Osteoblast (primary cell): Measurements from ENCODE around the gene PLXNC1. TPM values are rescaled to one million over a fixed set of nuclear protein-coding genes. Genes with fewer than 3 reads are reported as not detected.

ENCODE experiments used
- DNase-seq: peaks from one replicate; pipeline ENCODE4 v3.0.0; 2011; ENCODE audit warnings: low spot score, mixed read lengths; ENCODE audit not compliant: insufficient read length; ENCODE audit errors: missing footprints
- H2AFZ ChIP-seq: 2 replicates; pipeline ENCODE4 v1.6.0; 2011; ENCODE audit warnings: mild to moderate bottlenecking, low read length
- H3K27ac ChIP-seq: 2 replicates; pipeline ENCODE4 v1.5.1; 2011; ENCODE audit warnings: mild to moderate bottlenecking, low read depth, low read length, moderate library complexity
- H3K27me3 ChIP-seq: 2 replicates; pipeline ENCODE4 v1.6.0; 2012; ENCODE audit warnings: mild to moderate bottlenecking, control low read depth, inconsistent platforms, low read length, moderate library complexity; ENCODE audit not compliant: insufficient read depth
- H3K36me3 ChIP-seq: 2 replicates; pipeline ENCODE4 v1.5.1; 2011; ENCODE audit warnings: mild to moderate bottlenecking, low read length, control low read depth, moderate library complexity; ENCODE audit not compliant: insufficient read depth
- H3K4me1 ChIP-seq: 2 replicates; pipeline ENCODE4 v1.5.1; 2011; ENCODE audit warnings: mild to moderate bottlenecking, low read length, control low read depth, moderate library complexity; ENCODE audit not compliant: insufficient read depth
- H3K4me2 ChIP-seq: 2 replicates; pipeline ENCODE4 v1.6.0; 2011; ENCODE audit warnings: mild to moderate bottlenecking, low read length; ENCODE audit not compliant: insufficient read depth
- H3K4me3 ChIP-seq: fragments of 200-600 bp; sonication (generic); 3 replicates; pipeline ENCODE4 v1.5.1; 2012; ENCODE audit warnings: mild to moderate bottlenecking, low read length, inconsistent platforms; ENCODE audit not compliant: insufficient read depth
- H3K79me2 ChIP-seq: 2 replicates; pipeline ENCODE4 v1.6.0; 2012; ENCODE audit warnings: mild to moderate bottlenecking, low read length, control low read depth, inconsistent platforms; ENCODE audit not compliant: insufficient read depth
- H3K9me3 ChIP-seq: 2 replicates; pipeline ENCODE4 v1.5.1; 2011; ENCODE audit warnings: low read depth, low read length, control low read depth
- H4K20me1 ChIP-seq: 2 replicates; pipeline ENCODE4 v1.6.0; 2012; ENCODE audit warnings: mild to moderate bottlenecking, low read length, control low read depth; ENCODE audit not compliant: insufficient read depth
- total RNA-seq: library from RNA; depleted of rRNA; stranded (reverse); fragments of >200 nt; gene quantifications from 2 replicates; pipeline ENCODE4 v1.2.3, GENCODE V29; 2012
- TF ChIP-seq, protein P1 (sequence below): IDR thresholded peaks from 2 replicates; pipeline ENCODE4 v1.5.1; 2011; ENCODE audit warnings: mild to moderate bottlenecking, low read depth, low read length, moderate library complexity; ENCODE audit errors: extremely low read depth

PLXNC1 gene
- total RNA-seq, 1 donor, result 3.3 TPM

DNA sequence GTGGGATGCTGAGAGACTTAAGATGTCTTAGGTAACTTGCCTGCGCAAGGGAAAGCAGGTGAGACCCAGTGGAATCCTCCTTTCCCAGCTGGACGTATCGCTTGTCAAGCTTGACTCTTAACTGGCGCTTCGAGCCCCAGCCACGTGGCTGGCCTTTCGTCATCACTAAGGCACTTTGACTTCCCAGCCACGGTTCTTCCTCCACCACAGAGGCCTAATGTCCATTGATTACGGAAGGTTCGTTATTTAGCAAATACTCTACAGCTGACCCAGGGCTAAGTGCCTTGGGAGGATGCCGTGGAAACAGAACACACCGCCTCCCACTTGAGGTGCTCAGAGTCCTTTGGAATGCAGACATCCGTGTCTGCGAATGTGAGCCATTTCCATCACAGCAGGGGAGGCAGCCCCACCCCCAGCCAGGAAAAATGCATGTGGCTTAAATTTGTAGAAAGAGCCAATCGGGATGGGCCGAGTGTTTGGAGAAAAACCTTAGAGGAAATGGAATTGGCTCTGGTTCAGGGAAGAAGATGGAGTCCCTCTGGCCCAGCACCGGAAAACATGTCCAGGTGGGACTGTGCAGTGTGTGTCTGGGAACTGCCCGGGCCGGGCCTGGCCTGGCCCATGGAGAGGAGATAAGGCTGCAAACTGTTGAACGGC is 115.7 kb downstream of the PLXNC1 start:
- Histone ChIP-seq H3K4me1 (peaks cover 23% of the 10 kb centered on the region), H3K4me2 (no peak overlapping the region), H3K36me3 (no peaks in the 10 kb centered on the region), H3K27ac (no peak overlapping the region), H3K9me3 (no peaks in the 10 kb centered on the region), H3K4me3 (no peak overlapping the region), H4K20me1 (no peaks in the 10 kb centered on the region), H3K27me3 (no peaks in the 10 kb centered on the region), H2AFZ (no peak overlapping the region), H3K79me2 (no peaks in the 10 kb centered on the region)
- DNase-seq, result no peak
- TF ChIP-seq, protein P1, sequence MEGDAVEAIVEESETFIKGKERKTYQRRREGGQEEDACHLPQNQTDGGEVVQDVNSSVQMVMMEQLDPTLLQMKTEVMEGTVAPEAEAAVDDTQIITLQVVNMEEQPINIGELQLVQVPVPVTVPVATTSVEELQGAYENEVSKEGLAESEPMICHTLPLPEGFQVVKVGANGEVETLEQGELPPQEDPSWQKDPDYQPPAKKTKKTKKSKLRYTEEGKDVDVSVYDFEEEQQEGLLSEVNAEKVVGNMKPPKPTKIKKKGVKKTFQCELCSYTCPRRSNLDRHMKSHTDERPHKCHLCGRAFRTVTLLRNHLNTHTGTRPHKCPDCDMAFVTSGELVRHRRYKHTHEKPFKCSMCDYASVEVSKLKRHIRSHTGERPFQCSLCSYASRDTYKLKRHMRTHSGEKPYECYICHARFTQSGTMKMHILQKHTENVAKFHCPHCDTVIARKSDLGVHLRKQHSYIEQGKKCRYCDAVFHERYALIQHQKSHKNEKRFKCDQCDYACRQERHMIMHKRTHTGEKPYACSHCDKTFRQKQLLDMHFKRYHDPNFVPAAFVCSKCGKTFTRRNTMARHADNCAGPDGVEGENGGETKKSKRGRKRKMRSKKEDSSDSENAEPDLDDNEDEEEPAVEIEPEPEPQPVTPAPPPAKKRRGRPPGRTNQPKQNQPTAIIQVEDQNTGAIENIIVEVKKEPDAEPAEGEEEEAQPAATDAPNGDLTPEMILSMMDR, result no peak

DNA sequence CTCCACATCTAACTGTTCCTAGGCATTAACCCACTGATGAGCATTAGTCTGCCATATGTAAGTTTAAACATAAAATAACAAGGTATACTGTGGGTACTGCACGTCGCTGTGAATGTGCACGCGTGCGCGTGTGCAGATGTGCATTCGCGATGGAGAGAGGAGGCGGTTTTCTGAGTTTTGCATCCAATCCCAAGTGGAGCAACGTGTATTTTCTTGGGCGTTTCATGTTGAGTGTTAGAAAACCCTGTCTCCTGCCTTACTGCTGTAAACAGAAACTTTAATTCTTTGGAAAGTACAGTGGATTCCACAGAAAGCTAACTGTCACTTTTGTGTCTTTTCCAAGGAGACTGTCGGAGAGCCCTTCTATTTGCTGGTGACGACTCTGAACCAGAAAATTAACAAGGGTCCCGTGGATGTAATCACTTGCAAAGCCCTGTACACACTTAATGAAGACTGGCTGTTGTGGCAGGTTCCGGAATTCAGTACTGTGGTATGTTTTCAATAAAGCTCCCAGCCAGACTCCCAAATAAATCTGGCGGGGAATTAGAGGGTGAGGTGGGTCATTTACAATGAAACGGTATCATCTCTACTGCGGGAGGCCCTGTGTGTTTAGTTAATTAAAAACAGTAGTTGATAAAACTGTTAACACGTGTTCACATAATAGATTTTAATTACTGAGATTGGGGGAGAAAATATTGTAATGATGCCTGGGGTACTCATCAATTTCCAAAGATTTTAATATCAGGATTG is 116.5 kb downstream of the PLXNC1 start:
- Histone ChIP-seq H3K79me2 (no peaks in the 10 kb centered on the region), H3K4me3 (no peak overlapping the region), H3K36me3 (no peaks in the 10 kb centered on the region), H3K4me2 (no peak overlapping the region), H4K20me1 (no peaks in the 10 kb centered on the region), H3K27me3 (no peaks in the 10 kb centered on the region), H3K4me1 (peaks cover 23% of the 10 kb centered on the region), H3K9me3 (no peaks in the 10 kb centered on the region), H2AFZ (no peak overlapping the region), H3K27ac (no peak overlapping the region)
- DNase-seq, result no peak
- TF ChIP-seq, protein P1, result no peak

DNA sequence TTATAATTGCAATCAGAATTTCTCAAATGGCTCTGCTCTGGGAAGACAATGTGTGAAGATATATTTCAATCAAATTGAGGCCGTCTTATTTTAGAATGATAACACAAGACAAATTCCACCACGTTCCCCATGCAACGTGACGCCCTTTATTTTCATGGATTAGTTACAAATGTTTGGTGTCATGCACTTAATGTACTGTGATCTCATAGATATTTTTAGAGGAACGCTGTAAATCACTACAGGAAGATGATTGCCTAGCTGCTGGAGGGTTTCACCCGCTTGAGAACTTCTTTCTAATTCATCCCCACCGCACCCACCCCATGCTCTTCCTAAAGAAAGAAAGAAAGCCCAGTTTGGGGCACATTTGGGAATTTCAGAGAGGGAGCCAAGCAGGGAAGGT is 117.2 kb downstream of the PLXNC1 start:
- Histone ChIP-seq H3K36me3 (no peaks in the 10 kb centered on the region), H3K27ac (no peak overlapping the region), H3K4me2 (no peak overlapping the region), H3K79me2 (no peaks in the 10 kb centered on the region), H2AFZ (no peak overlapping the region), H3K27me3 (no peaks in the 10 kb centered on the region), H3K4me3 (no peak overlapping the region), H3K4me1 (peaks cover 23% of the 10 kb centered on the region), H3K9me3 (no peaks in the 10 kb centered on the region), H4K20me1 (no peaks in the 10 kb centered on the region)
- no peak for DNase-seq
- TF ChIP-seq, protein P1, result no peak

DNA sequence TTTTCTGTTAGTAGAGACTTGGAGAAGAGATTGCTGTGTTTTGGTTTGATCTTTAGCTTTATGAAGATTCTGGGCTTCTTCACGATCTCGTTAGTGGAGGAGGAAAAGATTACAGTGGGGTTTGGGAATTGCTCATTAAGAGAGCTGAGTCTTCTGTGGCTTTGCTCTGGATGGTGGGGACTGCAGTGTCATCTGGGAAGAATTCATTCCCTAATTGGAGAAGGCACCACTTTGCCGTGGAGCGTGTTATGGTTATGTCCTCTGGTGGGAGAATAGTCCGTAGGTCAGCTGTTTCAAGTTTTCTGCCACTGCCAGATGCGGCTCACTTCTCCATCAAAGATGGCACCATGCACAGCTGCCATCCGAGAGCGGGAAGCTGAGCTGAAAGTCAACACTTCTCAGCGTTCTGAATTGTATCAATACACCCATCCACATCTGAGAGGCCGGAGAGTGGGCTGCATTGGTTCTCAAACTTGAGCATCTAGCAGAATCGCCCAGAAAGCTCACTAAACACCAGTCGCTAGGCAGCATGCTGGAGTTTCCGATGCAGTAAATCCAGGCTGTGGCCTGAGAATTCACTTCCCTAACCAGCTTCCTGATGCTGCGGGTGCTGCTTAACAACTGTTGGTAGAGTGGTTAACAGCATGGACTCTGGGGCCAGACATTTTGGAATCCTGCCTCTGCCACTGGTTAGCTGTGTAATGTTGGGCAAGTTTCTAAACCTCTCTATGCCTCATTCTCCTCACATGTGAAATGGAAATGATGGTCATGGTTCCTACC is 117.8 kb downstream of the PLXNC1 start:
- no peaks in the 10 kb centered on the region for H4K20me1 ChIP-seq
- H3K36me3 ChIP-seq, result no peaks in the 10 kb centered on the region
- TF ChIP-seq, protein P1, result no peak
- peaks cover 23% of the 10 kb centered on the region for H3K4me1 ChIP-seq
- H3K79me2 ChIP-seq, result no peaks in the 10 kb centered on the region
- H3K27ac ChIP-seq, result no peak overlapping the region
- H3K4me3 ChIP-seq, result no peak overlapping the region
- H3K27me3 ChIP-seq, result no peaks in the 10 kb centered on the region
- DNase-seq, result no peak
- no peaks in the 10 kb centered on the region for H3K9me3 ChIP-seq
- no peak overlapping the region for H3K4me2 ChIP-seq
- no peak overlapping the region for H2AFZ ChIP-seq
